NCI-H460 (cell line): ENCODE data around the gene KRR1. TPM values are rescaled to one million over a fixed set of nuclear protein-coding genes. Genes with fewer than 3 reads are reported as not detected.

Source experiments
- total RNA-seq: library from RNA; depleted of rRNA; stranded (reverse); fragments of >200 nt; shearing (Covaris generic); gene quantifications from 2 replicates; pipeline ENCODE4 v1.2.3, GENCODE V29; 2014; rRNA removed

The KRR1 gene
- total RNA-seq, 1 experiment from 2014 or later: 62.1 TPM

Other genes with a start within 250 kb of the KRR1 start
- 12.4 and 15.7 TPM in 2 replicates for gene CAPS2, start 181.3 kb downstream of the KRR1 start, total RNA-seq
- not detected in 2 replicates for gene GLIPR1L1, start 176.9 kb downstream of the KRR1 start, total RNA-seq
- 0.17 and 0.42 TPM in 2 replicates for gene GLIPR1L2, start 120.5 kb downstream of the KRR1 start, total RNA-seq
- 13.6 and 17.2 TPM in 2 replicates for gene GLIPR1, start 30.9 kb downstream of the KRR1 start, total RNA-seq